ENCODE measurements around the gene EFNB2. TPM values are rescaled to one million over a fixed set of nuclear protein-coding genes. Genes with fewer than 3 reads are reported as not detected.

EFNB2 gene
- polyA plus RNA-seq, 1 experiment, result 2.6 TPM

GRCh38 chr13:106551350-106551749 is 15.9 kb upstream of the EFNB2 start:
- no peak overlapping the region for H3K27ac ChIP-seq (ENCODE audit: low read depth, low read length)
- CTCF ChIA-PET, result interaction anchor here (0.8 to 1.5 kb wide), 4 partner anchors 11 to 572 kb away, joined by 3 to 4 read pairs (median 3); no protein-coding TSS in a partner anchor
- POLR2A ChIA-PET, result no interaction called here

GRCh38 chr13:106550570-106551135 is 15.2 kb upstream of the EFNB2 start:
- no peaks in the 10 kb centered on the region for H3K9me3 ChIP-seq (ENCODE audit: control insufficient read depth, insufficient read depth, low read length)
- CTCF ChIA-PET, result interaction anchor here (0.8 to 1.5 kb wide), 7 partner anchors 10 to 573 kb away, joined by 3 to 4 read pairs (median 3); no protein-coding TSS in a partner anchor
- H3K27me3 ChIP-seq (ENCODE audit: control insufficient read depth, insufficient read depth, low read length), result no peaks in the 10 kb centered on the region
- no peak overlapping the region for H3K27ac ChIP-seq (ENCODE audit: low read depth, low read length)
- no peak for DNase-seq (ENCODE audit: low read depth, low spot score)
- H3K4me3 ChIP-seq (ENCODE audit: low read depth, low read length), result no peak overlapping the region
- no peak for TF ChIP-seq CTCF (IDR thresholded peaks at IDR 0.05; ENCODE audit: low read depth, low read length)
- POLR2A ChIA-PET, result interaction anchor here (0.6 kb wide), 1 partner anchor 16 kb away, joined by 3 read pairs; no protein-coding TSS in a partner anchor

More at GRCh38 chr13:106551350-106551749, 15.9 kb upstream of the EFNB2 start:
- Histone ChIP-seq H3K9me3 (ENCODE audit: control insufficient read depth, insufficient read depth, low read length) (no peaks in the 10 kb centered on the region), H3K4me3 (ENCODE audit: low read depth, low read length) (no peak overlapping the region), H3K27me3 (ENCODE audit: control insufficient read depth, insufficient read depth, low read length) (no peaks in the 10 kb centered on the region)
- TF ChIP-seq CTCF (IDR thresholded peaks at IDR 0.05; ENCODE audit: low read depth, low read length), result no peak
- DNase-seq (ENCODE audit: low read depth, low spot score), result no peak

- CTCF ChIA-PET, result interaction anchor here (0.7 kb wide), 1 partner anchor 14 kb away, joined by 3 read pairs; no protein-coding TSS in a partner anchor
- H3K27ac ChIP-seq (ENCODE audit: low read depth, low read length), result no peak overlapping the region
These were observed 12.7 kb upstream of the EFNB2 start for GRCh38 chr13:106548064-106548696.

GRCh38 chr13:106541826-106542225 is 6.4 kb upstream of the EFNB2 start:
- no peak for DNase-seq (ENCODE audit: low read depth, low spot score)
- ChIA-PET POLR2A (no interaction called here), CTCF (interaction anchor here (0.6 to 2.0 kb wide), 8 partner anchors 9 to 1970 kb away, joined by 3 to 10 read pairs (median 4); no protein-coding TSS in a partner anchor)
- no peaks in the 10 kb centered on the region for H3K27me3 ChIP-seq (ENCODE audit: control insufficient read depth, insufficient read depth, low read length)
- no peak for TF ChIP-seq CTCF (IDR thresholded peaks at IDR 0.05; ENCODE audit: low read depth, low read length)
- H3K27ac ChIP-seq (ENCODE audit: low read depth, low read length), result no peak overlapping the region
- no peak overlapping the region for H3K4me3 ChIP-seq (ENCODE audit: low read depth, low read length)
- H3K9me3 ChIP-seq (ENCODE audit: control insufficient read depth, insufficient read depth, low read length), result no peaks in the 10 kb centered on the region

More at GRCh38 chr13:106548064-106548696, 12.7 kb upstream of the EFNB2 start:
- Histone ChIP-seq H3K27me3 (ENCODE audit: control insufficient read depth, insufficient read depth, low read length) (no peaks in the 10 kb centered on the region), H3K4me3 (ENCODE audit: low read depth, low read length) (no peak overlapping the region), H3K9me3 (ENCODE audit: control insufficient read depth, insufficient read depth, low read length) (no peaks in the 10 kb centered on the region)
- POLR2A ChIA-PET, result no interaction called here
- no peak for TF ChIP-seq CTCF (IDR thresholded peaks at IDR 0.05; ENCODE audit: low read depth, low read length)
- DNase-seq (ENCODE audit: low read depth, low spot score), result peak; percentile 21

- CTCF ChIA-PET, result interaction anchor here (0.6 to 1.4 kb wide), 3 partner anchors 10 to 1969 kb away, joined by 3 to 6 read pairs (median 3); no protein-coding TSS in a partner anchor
- H3K4me3 ChIP-seq (ENCODE audit: low read depth, low read length), result no peak overlapping the region
- POLR2A ChIA-PET, result interaction anchor here (0.6 kb wide), 1 partner anchor 1286 kb away, joined by 5 read pairs; no protein-coding TSS in a partner anchor
- no peak for TF ChIP-seq CTCF (IDR thresholded peaks at IDR 0.05; ENCODE audit: low read depth, low read length)
- H3K27ac ChIP-seq (ENCODE audit: low read depth, low read length), result no peak overlapping the region
- no peaks in the 10 kb centered on the region for H3K27me3 ChIP-seq (ENCODE audit: control insufficient read depth, insufficient read depth, low read length)
- no peak for DNase-seq (ENCODE audit: low read depth, low spot score)
- H3K9me3 ChIP-seq (ENCODE audit: control insufficient read depth, insufficient read depth, low read length), result no peaks in the 10 kb centered on the region; the same call in 1 of the 2 replicates
These were observed 5.2 kb upstream of the EFNB2 start for GRCh38 chr13:106540613-106541012.

Data from AG04450 (cell line).